ENCODE data around the gene RFK.
"Not testable (repeated sequence)": the region's sequence is repeated elsewhere in the genome, so short reads cannot be mapped to it uniquely, and the experiment has no call there.

The RFK gene

DNA sequence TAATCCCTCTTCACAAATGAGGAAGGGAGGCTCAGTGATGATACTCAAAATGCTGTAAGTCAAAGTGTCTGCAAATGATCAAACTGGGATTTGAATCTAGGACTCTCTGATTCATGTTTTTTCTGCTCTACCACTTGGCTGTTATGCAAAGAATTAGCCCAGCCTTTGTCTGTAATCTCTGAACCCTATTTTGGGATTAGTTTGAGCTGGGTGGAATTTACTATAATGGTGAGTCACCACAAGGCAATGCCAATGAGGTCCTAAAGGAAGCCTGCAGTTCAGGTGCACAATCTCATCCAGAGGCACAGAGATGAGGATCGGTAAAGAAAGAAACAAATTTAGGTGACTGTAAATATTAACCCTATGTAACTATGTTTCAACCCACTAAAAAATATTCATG, 29.2 kb downstream of the RFK start:
- H3K4me3 ChIP-seq (ENCODE audit: low read depth, low read length): no peak overlapping the region
- H3K4me1 ChIP-seq (ENCODE audit: control insufficient read depth, insufficient read depth, low read length): no peaks in the 10 kb centered on the region
- H3K27me3 ChIP-seq (ENCODE audit: control insufficient read depth, insufficient read depth, low read length): no peaks in the 10 kb centered on the region
- H3K36me3 ChIP-seq (ENCODE audit: control insufficient read depth, insufficient read depth, low read length): no peaks in the 10 kb centered on the region
- no peak overlapping the region for H3K9ac ChIP-seq (ENCODE audit: low read depth, low read length)
- H3K9me3 ChIP-seq (ENCODE audit: control insufficient read depth, insufficient read depth, low read length): no peaks in the 10 kb centered on the region

DNA sequence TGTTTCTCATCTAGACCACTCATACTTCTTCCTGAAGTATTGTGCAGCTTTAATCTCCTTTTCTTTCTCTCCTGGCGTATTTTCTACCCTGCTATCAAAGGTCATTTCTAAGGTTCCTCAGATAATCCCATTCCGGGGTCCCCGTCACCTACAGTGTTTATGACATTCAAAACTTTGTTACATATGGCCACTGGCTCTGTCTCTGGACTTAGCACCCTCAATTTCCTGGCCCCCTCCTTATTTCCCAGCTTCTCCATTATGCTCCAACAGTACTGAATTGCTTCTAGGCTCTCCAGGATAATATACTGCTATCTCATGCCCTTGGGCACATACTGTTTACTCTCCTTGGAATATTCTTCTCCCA, 31.2 kb downstream of the RFK start:
- H3K9ac ChIP-seq (ENCODE audit: low read depth, low read length): no peak overlapping the region
- H3K36me3 ChIP-seq (ENCODE audit: control insufficient read depth, insufficient read depth, low read length): no peaks in the 10 kb centered on the region
- no peaks in the 10 kb centered on the region for H3K9me3 ChIP-seq (ENCODE audit: control insufficient read depth, insufficient read depth, low read length)
- no peaks in the 10 kb centered on the region for H3K27me3 ChIP-seq (ENCODE audit: control insufficient read depth, insufficient read depth, low read length)
- no peaks in the 10 kb centered on the region for H3K4me1 ChIP-seq (ENCODE audit: control insufficient read depth, insufficient read depth, low read length)
- no peak overlapping the region for H3K4me3 ChIP-seq (ENCODE audit: low read depth, low read length)

DNA sequence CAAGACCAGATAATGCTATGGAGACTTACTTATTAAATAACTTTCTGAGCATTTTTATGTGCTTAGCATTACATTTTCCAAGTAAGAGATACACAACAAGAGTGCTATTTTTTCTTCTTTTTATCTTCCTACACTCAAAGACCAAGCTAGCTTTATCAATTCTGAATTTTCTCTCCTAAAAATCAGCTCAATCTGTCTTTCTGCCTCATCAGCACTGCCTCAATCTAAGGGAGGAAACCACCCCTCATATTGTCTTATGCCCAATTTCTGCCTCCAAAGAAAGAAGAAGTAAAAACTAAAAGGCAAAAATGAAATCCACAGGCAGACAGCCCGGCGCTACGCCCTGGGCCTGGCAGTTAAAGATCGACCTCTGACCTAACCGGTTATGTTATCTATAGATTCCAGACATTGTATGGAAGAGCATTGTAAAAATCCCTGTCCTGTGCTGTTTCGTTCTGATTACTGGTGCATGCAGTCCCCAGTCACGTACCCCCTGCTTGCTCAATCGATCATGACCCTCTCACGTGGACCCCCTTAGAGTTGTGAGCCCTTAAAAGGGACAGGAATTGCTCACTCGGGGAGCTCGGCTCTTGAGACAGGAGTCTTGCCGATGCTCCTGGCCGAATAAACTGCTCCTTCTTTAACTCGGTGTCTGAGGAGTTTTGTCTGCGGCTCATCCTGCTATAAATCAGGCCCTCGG, 31.7 kb downstream of the RFK start:
- not testable (repeated sequence) for H3K27me3 ChIP-seq (ENCODE audit: control insufficient read depth, insufficient read depth, low read length); H3K4me1 ChIP-seq (ENCODE audit: control insufficient read depth, insufficient read depth, low read length); H3K4me3 ChIP-seq (ENCODE audit: low read depth, low read length); H3K9ac ChIP-seq (ENCODE audit: low read depth, low read length); H3K36me3 ChIP-seq (ENCODE audit: control insufficient read depth, insufficient read depth, low read length); H3K9me3 ChIP-seq (ENCODE audit: control insufficient read depth, insufficient read depth, low read length)

DNA sequence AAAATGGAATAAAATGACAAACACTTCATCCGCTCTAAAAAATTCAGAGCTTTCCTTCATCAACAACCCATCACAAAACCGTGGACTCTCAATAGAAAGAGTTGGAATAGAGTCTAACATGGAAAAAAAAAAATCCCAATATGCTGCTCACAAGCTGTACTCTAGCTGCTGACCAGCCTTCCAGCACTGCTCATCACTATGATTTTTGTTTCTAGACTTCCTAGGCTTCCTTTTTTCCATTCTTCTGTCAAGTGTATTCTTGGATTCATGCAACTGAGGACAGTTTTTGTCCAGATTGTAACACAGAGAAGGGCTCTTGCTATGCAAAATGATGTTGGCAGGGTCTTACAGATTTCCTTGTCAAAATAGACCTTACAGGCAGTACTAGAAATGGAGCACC, 34.5 kb downstream of the RFK start:
- H3K9me3 ChIP-seq (ENCODE audit: control insufficient read depth, insufficient read depth, low read length): no peaks in the 10 kb centered on the region
- H3K4me1 ChIP-seq (ENCODE audit: control insufficient read depth, insufficient read depth, low read length): no peaks in the 10 kb centered on the region
- H3K9ac ChIP-seq (ENCODE audit: low read depth, low read length): no peak overlapping the region
- no peaks in the 10 kb centered on the region for H3K36me3 ChIP-seq (ENCODE audit: control insufficient read depth, insufficient read depth, low read length)
- no peak overlapping the region for H3K4me3 ChIP-seq (ENCODE audit: low read depth, low read length)
- no peaks in the 10 kb centered on the region for H3K27me3 ChIP-seq (ENCODE audit: control insufficient read depth, insufficient read depth, low read length)

DNA sequence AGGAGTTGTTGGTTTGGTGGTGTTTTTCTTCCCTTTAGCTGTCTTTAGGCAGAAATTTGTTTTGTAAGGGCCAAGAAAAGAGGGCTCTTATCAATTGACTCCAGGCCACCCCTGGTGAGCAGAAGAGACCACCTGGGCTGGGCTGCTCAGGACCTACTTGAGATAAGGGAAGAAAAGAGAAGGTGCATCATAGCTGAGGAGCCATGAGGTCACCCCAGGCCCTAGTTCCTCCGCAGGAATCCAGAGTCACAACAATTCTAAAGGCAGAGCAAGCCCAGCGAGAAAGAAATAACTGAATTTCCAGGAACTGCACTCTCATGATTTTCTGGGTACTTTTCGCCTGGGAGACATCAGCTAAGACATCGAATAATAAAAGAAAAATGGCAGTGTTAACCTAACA, 34.9 kb downstream of the RFK start:
- H3K4me3 ChIP-seq (ENCODE audit: low read depth, low read length): no peak overlapping the region
- no peaks in the 10 kb centered on the region for H3K27me3 ChIP-seq (ENCODE audit: control insufficient read depth, insufficient read depth, low read length)
- H3K36me3 ChIP-seq (ENCODE audit: control insufficient read depth, insufficient read depth, low read length): no peaks in the 10 kb centered on the region
- no peak overlapping the region for H3K9ac ChIP-seq (ENCODE audit: low read depth, low read length)
- H3K9me3 ChIP-seq (ENCODE audit: control insufficient read depth, insufficient read depth, low read length): no peaks in the 10 kb centered on the region
- H3K4me1 ChIP-seq (ENCODE audit: control insufficient read depth, insufficient read depth, low read length): no peaks in the 10 kb centered on the region

DNA sequence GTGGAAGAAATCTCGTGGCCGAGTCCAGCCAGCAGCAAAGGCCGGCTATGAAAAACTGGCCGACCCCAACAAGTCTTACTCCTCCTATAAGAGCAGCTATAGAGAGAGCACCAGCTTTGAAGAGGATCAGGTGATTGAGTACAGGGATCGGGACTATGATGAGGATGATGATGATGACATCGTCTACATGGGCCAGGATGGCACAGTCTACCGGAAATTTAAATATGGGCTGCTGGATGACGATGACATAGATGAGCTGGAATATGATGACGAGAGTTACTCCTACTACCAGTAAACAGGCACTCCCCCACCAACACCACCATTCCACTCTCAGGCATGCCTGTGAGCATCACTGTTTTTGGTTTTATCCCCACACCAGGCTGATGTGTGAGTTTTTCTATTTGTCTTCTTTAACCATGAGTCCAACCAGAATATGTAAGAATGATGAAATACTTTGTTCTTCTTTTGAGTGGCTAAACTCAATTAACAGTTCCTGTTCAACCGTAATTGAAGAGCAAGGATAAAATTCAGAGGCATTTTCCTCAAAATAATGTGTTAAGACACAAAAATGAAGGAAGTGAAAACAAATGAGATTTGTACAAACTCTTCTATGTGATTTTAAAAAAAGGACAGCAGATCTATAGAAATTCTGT, 35.5 kb downstream of the RFK start:
- Histone ChIP-seq H3K9me3 (ENCODE audit: control insufficient read depth, insufficient read depth, low read length) (no peaks in the 10 kb centered on the region), H3K4me3 (ENCODE audit: low read depth, low read length) (no peak overlapping the region), H3K4me1 (ENCODE audit: control insufficient read depth, insufficient read depth, low read length) (no peaks in the 10 kb centered on the region), H3K27me3 (ENCODE audit: control insufficient read depth, insufficient read depth, low read length) (no peaks in the 10 kb centered on the region), H3K9ac (ENCODE audit: low read depth, low read length) (no peak overlapping the region), H3K36me3 (ENCODE audit: control insufficient read depth, insufficient read depth, low read length) (no peaks in the 10 kb centered on the region)

GRCh38 chr9:76357555-76357954, 36.7 kb downstream of the RFK start:
- no peaks in the 10 kb centered on the region for H3K36me3 ChIP-seq (ENCODE audit: control insufficient read depth, insufficient read depth, low read length)
- H3K4me3 ChIP-seq (ENCODE audit: low read depth, low read length): no peak overlapping the region
- H3K9ac ChIP-seq (ENCODE audit: low read depth, low read length): no peak overlapping the region
- H3K4me1 ChIP-seq (ENCODE audit: control insufficient read depth, insufficient read depth, low read length): no peaks in the 10 kb centered on the region
- H3K27me3 ChIP-seq (ENCODE audit: control insufficient read depth, insufficient read depth, low read length): no peaks in the 10 kb centered on the region
- H3K9me3 ChIP-seq (ENCODE audit: control insufficient read depth, insufficient read depth, low read length): no peaks in the 10 kb centered on the region

- Histone ChIP-seq H3K36me3 (ENCODE audit: control insufficient read depth, insufficient read depth, low read length) (no peaks in the 10 kb centered on the region), H3K4me1 (ENCODE audit: control insufficient read depth, insufficient read depth, low read length) (no peaks in the 10 kb centered on the region), H3K4me3 (ENCODE audit: low read depth, low read length) (no peak overlapping the region), H3K9ac (ENCODE audit: low read depth, low read length) (no peak overlapping the region), H3K27me3 (ENCODE audit: control insufficient read depth, insufficient read depth, low read length) (no peaks in the 10 kb centered on the region), H3K9me3 (ENCODE audit: control insufficient read depth, insufficient read depth, low read length) (no peaks in the 10 kb centered on the region)
Observed at GRCh38 chr9:76355886-76356285, 38.3 kb downstream of the RFK start.

GRCh38 chr9:76354221-76354620, 40.0 kb downstream of the RFK start:
- no peaks in the 10 kb centered on the region for H3K27me3 ChIP-seq (ENCODE audit: control insufficient read depth, insufficient read depth, low read length)
- no peaks in the 10 kb centered on the region for H3K4me1 ChIP-seq (ENCODE audit: control insufficient read depth, insufficient read depth, low read length)
- H3K9ac ChIP-seq (ENCODE audit: low read depth, low read length): no peak overlapping the region
- H3K4me3 ChIP-seq (ENCODE audit: low read depth, low read length): no peak overlapping the region
- no peaks in the 10 kb centered on the region for H3K9me3 ChIP-seq (ENCODE audit: control insufficient read depth, insufficient read depth, low read length)
- no peaks in the 10 kb centered on the region for H3K36me3 ChIP-seq (ENCODE audit: control insufficient read depth, insufficient read depth, low read length)

DNA sequence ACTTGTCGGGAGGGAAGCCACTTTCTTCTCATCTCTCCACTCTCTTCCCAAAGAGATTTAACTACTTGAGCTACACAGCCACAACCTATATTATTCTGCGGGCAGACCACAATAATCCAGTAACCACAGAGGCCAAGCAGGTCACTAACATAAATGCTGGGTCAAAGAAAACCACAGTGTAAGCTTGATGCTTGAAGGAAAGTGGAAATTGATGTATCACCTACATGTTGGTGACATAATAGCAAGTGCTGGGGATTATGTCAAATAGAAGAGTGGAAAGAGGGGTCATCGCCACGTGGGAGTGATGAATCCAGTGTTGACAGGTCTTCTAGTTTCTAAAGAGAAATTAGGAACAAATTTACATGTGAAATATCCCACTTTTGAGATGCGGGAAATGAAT, 40.9 kb downstream of the RFK start:
- no peak overlapping the region for H3K9ac ChIP-seq (ENCODE audit: low read depth, low read length)
- no peak overlapping the region for H3K4me3 ChIP-seq (ENCODE audit: low read depth, low read length)
- no peaks in the 10 kb centered on the region for H3K9me3 ChIP-seq (ENCODE audit: control insufficient read depth, insufficient read depth, low read length)
- no peaks in the 10 kb centered on the region for H3K27me3 ChIP-seq (ENCODE audit: control insufficient read depth, insufficient read depth, low read length)
- no peaks in the 10 kb centered on the region for H3K4me1 ChIP-seq (ENCODE audit: control insufficient read depth, insufficient read depth, low read length)
- no peaks in the 10 kb centered on the region for H3K36me3 ChIP-seq (ENCODE audit: control insufficient read depth, insufficient read depth, low read length)

DNA sequence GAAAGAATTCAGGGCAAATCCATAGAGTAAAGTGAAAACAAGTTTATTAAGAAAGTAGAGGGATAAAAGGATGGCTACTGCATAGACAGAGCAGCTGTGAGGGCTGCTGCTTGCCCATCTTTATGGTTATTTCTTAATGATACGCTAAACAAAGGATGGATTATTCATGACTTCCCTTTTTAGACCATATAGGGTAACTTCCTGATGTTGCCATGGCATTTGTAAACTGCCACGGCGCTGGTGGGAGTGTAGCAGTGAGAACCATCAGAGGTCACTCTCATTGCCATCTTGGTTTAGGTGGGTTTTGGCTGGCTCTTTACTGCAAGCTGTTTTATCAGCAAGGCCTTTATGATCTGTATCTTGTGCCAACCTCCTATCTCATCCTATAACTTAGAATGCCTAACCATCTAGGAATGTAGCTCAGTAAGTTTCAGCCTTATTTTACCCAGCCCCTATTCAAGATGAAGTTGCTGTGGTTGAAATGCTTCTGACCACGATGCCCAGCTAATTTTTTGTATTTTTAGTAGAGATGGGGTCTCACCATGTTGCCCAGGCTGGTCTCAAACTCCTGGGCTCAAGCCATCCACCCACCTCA, 42.1 kb downstream of the RFK start:
- Histone ChIP-seq H3K27me3 (ENCODE audit: control insufficient read depth, insufficient read depth, low read length) (no peaks in the 10 kb centered on the region), H3K9me3 (ENCODE audit: control insufficient read depth, insufficient read depth, low read length) (no peaks in the 10 kb centered on the region), H3K36me3 (ENCODE audit: control insufficient read depth, insufficient read depth, low read length) (no peaks in the 10 kb centered on the region), H3K9ac (ENCODE audit: low read depth, low read length) (no peak overlapping the region), H3K4me1 (ENCODE audit: control insufficient read depth, insufficient read depth, low read length) (no peaks in the 10 kb centered on the region), H3K4me3 (ENCODE audit: low read depth, low read length) (no peak overlapping the region)

GRCh38 chr9:76351006-76351405, 43.2 kb downstream of the RFK start:
- Histone ChIP-seq H3K9me3 (ENCODE audit: control insufficient read depth, insufficient read depth, low read length) (no peaks in the 10 kb centered on the region), H3K4me1 (ENCODE audit: control insufficient read depth, insufficient read depth, low read length) (no peaks in the 10 kb centered on the region), H3K9ac (ENCODE audit: low read depth, low read length) (no peak overlapping the region), H3K27me3 (ENCODE audit: control insufficient read depth, insufficient read depth, low read length) (no peaks in the 10 kb centered on the region), H3K4me3 (ENCODE audit: low read depth, low read length) (no peak overlapping the region), H3K36me3 (ENCODE audit: control insufficient read depth, insufficient read depth, low read length) (no peaks in the 10 kb centered on the region)
